ENCODE measurements around the gene NIT1. TPM values are rescaled to one million over a fixed set of nuclear protein-coding genes. Genes with fewer than 3 reads are reported as not detected.
A peak's percentile ranks its signal among the peaks of the same experiment; 100 is the strongest.

NIT1 gene
- total and polyA plus RNA-seq, 9 of the 15 experiments (the other 6 are each of a cell fraction or from before 2014, with no cell fraction given) = 18.4 to 76.0 (median 33.7) TPM

GRCh38 chr1:161119092-161119903 is 1.4 kb downstream of the NIT1 start (continued):
- TF ChIP-seq E2F6 (IDR thresholded peaks at IDR 0.05; ENCODE audit: borderline replicate concordance in 1 of 2, extremely low read depth in 1 of 2, insufficient read depth in 1 of 2, insufficient read length in 1 of 2, low read depth in 1 of 2, low read length in 1 of 2, poor library complexity in 1 of 2, severe bottlenecking in 1 of 2) = peak in 1 of 2 experiments; percentile 57
- TF ChIP-seq TAF15 (IDR thresholded peaks at IDR 0.05; ENCODE audit: low read depth, low read length) = no peak
- no peak for TF ChIP-seq ZNF785 (CRISPR knock-in tag; IDR thresholded peaks at IDR 0.05)
- TF ChIP-seq CHD7 (IDR thresholded peaks at IDR 0.05; ENCODE audit: low read depth, low read length) = no peak
- no peak for TF ChIP-seq KLF10 (CRISPR knock-in tag; IDR thresholded peaks at IDR 0.05)
- TF ChIP-seq CXXC5 (CRISPR knock-in tag; IDR thresholded peaks at IDR 0.05) = no peak
- no peak for TF ChIP-seq E4F1 (CRISPR knock-in tag; IDR thresholded peaks at IDR 0.05; ENCODE audit: borderline replicate concordance)
- TF ChIP-seq ILK (tag; IDR thresholded peaks at IDR 0.05; ENCODE audit: borderline replicate concordance, low read depth) = no peak

Data from K562 (cell line).